Heart right ventricle (tissue), 16 donors: ENCODE data around the gene TET1. TPM values are rescaled to one million over a fixed set of nuclear protein-coding genes. Genes with fewer than 3 reads are reported as not detected.
"Not testable (repeated sequence)": the region's sequence is repeated elsewhere in the genome, so short reads cannot be mapped to it uniquely, and the experiment has no call there.

Experiments
- ATAC-seq, 8 donors: fragments of 200-7000 bp; cut with Tn5 transposase; one replicate each; pipeline ENCODE4 v1.9.1; 2020; ENCODE audit warnings: mild to moderate bottlenecking in 8 of 8, moderate library complexity in 8 of 8, moderate number of reproducible peaks in 1 of 8
- DNase-seq, 2 donors: peaks; one replicate each; pipeline ENCODE4 v3.0.0-alpha.2; 2020
- H3K27ac ChIP-seq, 10 donors: fragments of 200-600 bp; sonication (generic) in 2 of 10; one replicate each; pipeline versions ENCODE4 v1.5.0 to v1.8.0; 2020 to 2022; ENCODE audit warnings: mild to moderate bottlenecking in 3 of 10
- H3K27me3 ChIP-seq, 7 donors: fragments of 200-600 bp; one replicate each; pipeline ENCODE4 v1.8.0; 2021 to 2022; ENCODE audit warnings: mild to moderate bottlenecking in 2 of 7
- H3K36me3 ChIP-seq, 9 donors: fragments of 200-600 bp; sonication (generic) in 1 of 9; one replicate each; pipeline versions ENCODE4 v1.5.0 to v1.8.0; 2020 to 2022; ENCODE audit warnings: mild to moderate bottlenecking in 2 of 9
- H3K4me1 ChIP-seq, 9 donors: fragments of 200-600 bp; sonication (generic) in 1 of 9; one replicate each; pipeline versions ENCODE4 v1.5.0 to v1.8.0; 2020 to 2022; ENCODE audit warnings: mild to moderate bottlenecking in 4 of 9
- H3K4me3 ChIP-seq, 10 donors: fragments of 200-600 bp; sonication (generic) in 2 of 10; one replicate each; pipeline versions ENCODE4 v1.5.0 to v1.8.0; 2020 to 2022; ENCODE audit warnings: mild to moderate bottlenecking in 7 of 10, moderate library complexity in 2 of 10
- H3K9me3 ChIP-seq, 11 donors: fragments of 200-600 bp in 10 of 11; sonication (generic) in 2 of 11; one replicate each; pipeline versions ENCODE4 v1.5.0 to v1.8.0; 2013 to 2022; ENCODE audit warnings: mild to moderate bottlenecking in 2 of 11, control low read depth in 1 of 11, moderate library complexity in 1 of 11
- CTCF ChIP-seq, 9 donors: fragments of 200-600 bp; sonication (generic) in 2 of 9; IDR thresholded peaks; one replicate each; pipeline versions ENCODE4 v1.5.0 to v1.8.0; 2021 to 2022; ENCODE audit warnings: antibody characterized with exemption in 9 of 9, mild to moderate bottlenecking in 5 of 9, moderate library complexity in 1 of 9
- WGBS, 2 donors: extraction: QIAGEN DNeasy Blood & Tissue Kit; methylation state at CpG; one replicate each; pipeline ENCODE4 v1.1.7; 2013; ENCODE audit warnings: inconsistent platforms in 1 of 2; 5-methylcytosine and 5-hydroxymethylcytosine counted together
- intact Hi-C, 10 donors: fragments of 100-400 bp; cut with DNase I; formaldehyde crosslinking; loops; one replicate each; pipeline versions ENCODE4 v1.11.1 to v1.14.2; 2022
- polyA plus RNA-seq, 2 donors: library from polyadenylated mRNA; stranded (reverse); fragments of 200-250 nt; gene quantifications; one replicate each; pipeline ENCODE4 v1.2.3, GENCODE V29; 2013
- total RNA-seq, 10 donors: library from RNA; stranded (reverse); fragmentation: NEBNext Ultra II Directional in 3 of 10; extraction: Animal tissue kit (Norgen Biotek cat#: 25700) in 3 of 10; gene quantifications; one replicate each; pipeline versions ENCODE4 v1.2.1 to v1.2.4, GENCODE V29; 2021 to 2023
- donor health status: Arrhythmogenic right ventricular cardiomyopathy.
- donor health status: ischemic (EF 13 %, LVEDD 7.1; RV severe dilation, severe dysfunction).
- donor health status: healthy with polysubstance abuse.
- donor health status: DM: no; HTN: yes; CAD: no.
- donor health status: DM: no; HTN: no; CAD: no.
- donor health status: ischemic (EF 25% LVEDD 6.9; RV normal size, moderate dysfunction).
- donor health status: ischemic (EF 25% LVEDD 5.7; RV mildly dilated, moderate dysfunction).
- donor health status: healthy.
- donor health status: DM: yes; HTN: yes; CAD: no.
- donor health status: Ischemic cardiomyopathy.
- donor health status: ischemic (EF 35%, LVEDD 5.7; RV mildly dilated, moderate dysfunction).
- donor health status: nonischemic (EF 11% LVEDD 7.7; RV severe dilation, severe dysfunction).
- donor health status: DM: yes; HTN: yes; CAD: no.
- donor health status: PGD.
- donor health status: ischemic (EF 29% LVEDD 5.4; RV normal size, mild dysfunction).
- donor health status: nonischemic (EF 23%, LVEDD 6.1; RV moderate dilation, normal function).

The TET1 gene
- total and polyA plus RNA-seq, 12 donors: 0.17 to 4.2 (median 3.0) TPM

GRCh38 chr10:68732651-68733050 is 172.5 kb downstream of the TET1 start:
- H3K27ac ChIP-seq: no peak overlapping the region
- no peaks in the 10 kb centered on the region for H3K27me3 ChIP-seq
- H3K4me1 ChIP-seq: no peaks in the 10 kb centered on the region
- DNase-seq (no peak), ATAC-seq (no peak)
- H3K9me3 ChIP-seq: no peaks in the 10 kb centered on the region
- 94 to 95% methylated on average over 8 of the region's 8 CpGs for WGBS, 2 donors
- H3K4me3 ChIP-seq: no peak overlapping the region
- no peak for TF ChIP-seq CTCF (IDR thresholded peaks at IDR 0.05)
- intact Hi-C loops: no loop called here
- H3K36me3 ChIP-seq: peaks cover 0 to 100% (median 49%) of the 10 kb centered on the region in 9 donors

- intact Hi-C loops: no loop called here
- Histone ChIP-seq H3K27me3 (no peaks in the 10 kb centered on the region), H3K36me3 (peaks cover 0 to 100% (median 58%) of the 10 kb centered on the region in 9 donors), H3K4me3 (no peak overlapping the region), H3K27ac (no peak overlapping the region), H3K9me3 (no peaks in the 10 kb centered on the region), H3K4me1 (no peaks in the 10 kb centered on the region)
- WGBS, 2 donors: 91 to 92% methylated on average over 7 of the region's 7 CpGs
- ATAC-seq: no peak
- no peak for DNase-seq
- TF ChIP-seq CTCF (IDR thresholded peaks at IDR 0.05): no peak
These were observed 174.2 kb downstream of the TET1 start for GRCh38 chr10:68734349-68734748.

- ATAC-seq: no peak
- intact Hi-C loops: no loop called here
- H3K36me3 ChIP-seq: peaks cover 0 to 100% (median 58%) of the 10 kb centered on the region in 9 donors
- 79 to 91% methylated on average over 6 of the region's 6 CpGs for WGBS, 2 donors
- H3K27me3 ChIP-seq: no peaks in the 10 kb centered on the region
- DNase-seq: no peak
- no peaks in the 10 kb centered on the region for H3K9me3 ChIP-seq
- H3K27ac ChIP-seq: no peak overlapping the region
- no peak for TF ChIP-seq CTCF (IDR thresholded peaks at IDR 0.05)
- H3K4me1 ChIP-seq: no peaks in the 10 kb centered on the region
- H3K4me3 ChIP-seq: no peak overlapping the region
These were observed 175.0 kb downstream of the TET1 start for GRCh38 chr10:68735119-68735518.

- H3K4me1 ChIP-seq, H3K27me3 ChIP-seq, H3K27ac ChIP-seq, DNase-seq, H3K4me3 ChIP-seq, H3K9me3 ChIP-seq, intact Hi-C loops, ATAC-seq: not testable (repeated sequence)
- 82 to 85% methylated on average over 7 of the region's 7 CpGs for WGBS, 2 donors
- peaks cover 0 to 100% (median 56%) of the 10 kb centered on the region in 9 donors for H3K36me3 ChIP-seq
These were observed 175.6 kb downstream of the TET1 start for GRCh38 chr10:68735739-68736138.

GRCh38 chr10:68740676-68741075 is 180.5 kb downstream of the TET1 start:
- intact Hi-C loops: loop anchor here in 1 of 10 donors (10.0 kb wide), 1 partner anchor 174 kb away; no protein-coding TSS in a partner anchor
- H3K36me3 ChIP-seq: peaks cover 0 to 100% (median 72%) of the 10 kb centered on the region in 9 donors
- ATAC-seq, DNase-seq, H3K27ac ChIP-seq, H3K4me3 ChIP-seq, H3K9me3 ChIP-seq, H3K4me1 ChIP-seq, H3K27me3 ChIP-seq: not testable (repeated sequence)
- WGBS, 2 donors: 96 to 98% methylated on average over 5 of the region's 5 CpGs
